Osteoblast (primary cell): ENCODE results near the gene ARHGAP30. TPM values are rescaled to one million over a fixed set of nuclear protein-coding genes. Genes with fewer than 3 reads are reported as not detected.

Experiments used
- DNase-seq: peaks from one replicate; pipeline ENCODE4 v3.0.0; 2011; ENCODE audit warnings: low spot score, mixed read lengths; ENCODE audit not compliant: insufficient read length; ENCODE audit errors: missing footprints
- H2AFZ ChIP-seq: 2 replicates; pipeline ENCODE4 v1.6.0; 2011; ENCODE audit warnings: mild to moderate bottlenecking, low read length
- H3K27ac ChIP-seq: 2 replicates; pipeline ENCODE4 v1.5.1; 2011; ENCODE audit warnings: mild to moderate bottlenecking, low read depth, low read length, moderate library complexity
- H3K27me3 ChIP-seq: 2 replicates; pipeline ENCODE4 v1.6.0; 2012; ENCODE audit warnings: mild to moderate bottlenecking, control low read depth, inconsistent platforms, low read length, moderate library complexity; ENCODE audit not compliant: insufficient read depth
- H3K36me3 ChIP-seq: 2 replicates; pipeline ENCODE4 v1.5.1; 2011; ENCODE audit warnings: mild to moderate bottlenecking, low read length, control low read depth, moderate library complexity; ENCODE audit not compliant: insufficient read depth
- H3K4me1 ChIP-seq: 2 replicates; pipeline ENCODE4 v1.5.1; 2011; ENCODE audit warnings: mild to moderate bottlenecking, low read length, control low read depth, moderate library complexity; ENCODE audit not compliant: insufficient read depth
- H3K4me2 ChIP-seq: 2 replicates; pipeline ENCODE4 v1.6.0; 2011; ENCODE audit warnings: mild to moderate bottlenecking, low read length; ENCODE audit not compliant: insufficient read depth
- H3K4me3 ChIP-seq: fragments of 200-600 bp; sonication (generic); 3 replicates; pipeline ENCODE4 v1.5.1; 2012; ENCODE audit warnings: mild to moderate bottlenecking, low read length, inconsistent platforms; ENCODE audit not compliant: insufficient read depth
- H3K79me2 ChIP-seq: 2 replicates; pipeline ENCODE4 v1.6.0; 2012; ENCODE audit warnings: mild to moderate bottlenecking, low read length, control low read depth, inconsistent platforms; ENCODE audit not compliant: insufficient read depth
- H3K9me3 ChIP-seq: 2 replicates; pipeline ENCODE4 v1.5.1; 2011; ENCODE audit warnings: low read depth, low read length, control low read depth
- H4K20me1 ChIP-seq: 2 replicates; pipeline ENCODE4 v1.6.0; 2012; ENCODE audit warnings: mild to moderate bottlenecking, low read length, control low read depth; ENCODE audit not compliant: insufficient read depth
- total RNA-seq: library from RNA; depleted of rRNA; stranded (reverse); fragments of >200 nt; gene quantifications from 2 replicates; pipeline ENCODE4 v1.2.3, GENCODE V29; 2012
- TF ChIP-seq, protein P1 (sequence below): IDR thresholded peaks from 2 replicates; pipeline ENCODE4 v1.5.1; 2011; ENCODE audit warnings: mild to moderate bottlenecking, low read depth, low read length, moderate library complexity; ENCODE audit errors: extremely low read depth

ARHGAP30 gene
- total RNA-seq, 1 donor = under 0.01 TPM

GRCh38 chr1:161044535-161044907 lies 25.2 kb downstream of the ARHGAP30 start:
- Histone ChIP-seq H3K9me3 (peaks cover 5% of the 10 kb centered on the region), H2AFZ (peak overlapping the region; percentile 99), H3K79me2 (peaks cover 28% of the 10 kb centered on the region), H3K4me1 (peaks cover 12% of the 10 kb centered on the region), H3K27ac (peak overlapping the region; percentile 98), H3K27me3 (no peaks in the 10 kb centered on the region), H3K4me3 (peak overlapping the region; percentile 90), H4K20me1 (peaks cover 8% of the 10 kb centered on the region), H3K4me2 (peak overlapping the region; percentile 100), H3K36me3 (peaks cover 37% of the 10 kb centered on the region)
- peak; percentile 80 for DNase-seq
- TF ChIP-seq, protein P1, sequence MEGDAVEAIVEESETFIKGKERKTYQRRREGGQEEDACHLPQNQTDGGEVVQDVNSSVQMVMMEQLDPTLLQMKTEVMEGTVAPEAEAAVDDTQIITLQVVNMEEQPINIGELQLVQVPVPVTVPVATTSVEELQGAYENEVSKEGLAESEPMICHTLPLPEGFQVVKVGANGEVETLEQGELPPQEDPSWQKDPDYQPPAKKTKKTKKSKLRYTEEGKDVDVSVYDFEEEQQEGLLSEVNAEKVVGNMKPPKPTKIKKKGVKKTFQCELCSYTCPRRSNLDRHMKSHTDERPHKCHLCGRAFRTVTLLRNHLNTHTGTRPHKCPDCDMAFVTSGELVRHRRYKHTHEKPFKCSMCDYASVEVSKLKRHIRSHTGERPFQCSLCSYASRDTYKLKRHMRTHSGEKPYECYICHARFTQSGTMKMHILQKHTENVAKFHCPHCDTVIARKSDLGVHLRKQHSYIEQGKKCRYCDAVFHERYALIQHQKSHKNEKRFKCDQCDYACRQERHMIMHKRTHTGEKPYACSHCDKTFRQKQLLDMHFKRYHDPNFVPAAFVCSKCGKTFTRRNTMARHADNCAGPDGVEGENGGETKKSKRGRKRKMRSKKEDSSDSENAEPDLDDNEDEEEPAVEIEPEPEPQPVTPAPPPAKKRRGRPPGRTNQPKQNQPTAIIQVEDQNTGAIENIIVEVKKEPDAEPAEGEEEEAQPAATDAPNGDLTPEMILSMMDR = no peak

DNA sequence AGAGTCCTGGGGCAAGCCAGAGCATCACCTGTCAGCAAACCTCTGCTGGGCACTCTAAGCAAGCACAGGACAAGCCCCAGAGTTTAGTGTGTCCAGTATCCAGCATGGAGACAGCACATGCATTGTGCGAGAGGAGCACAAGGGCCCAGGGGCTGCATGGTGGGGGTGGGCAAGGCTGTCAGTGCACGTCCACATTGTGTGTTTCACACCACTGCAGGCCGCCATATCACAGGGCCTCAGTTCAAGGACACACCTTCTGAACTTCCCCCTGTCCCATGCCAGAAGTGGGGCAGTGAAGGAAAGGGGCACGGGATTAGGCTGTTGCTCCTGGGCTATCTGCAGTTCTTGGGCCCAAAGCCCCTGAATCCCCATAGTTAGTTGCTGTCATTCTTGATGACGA lies 30.1 kb downstream of the ARHGAP30 start:
- peaks cover 45% of the 10 kb centered on the region for H3K36me3 ChIP-seq
- no peak overlapping the region for H2AFZ ChIP-seq
- no peak overlapping the region for H3K4me3 ChIP-seq
- H3K4me2 ChIP-seq = no peak overlapping the region
- H4K20me1 ChIP-seq = peaks cover 2% of the 10 kb centered on the region
- no peak overlapping the region for H3K27ac ChIP-seq
- TF ChIP-seq, protein P1 = no peak
- H3K4me1 ChIP-seq = peaks cover 5% of the 10 kb centered on the region
- DNase-seq = peak; percentile 58
- no peaks in the 10 kb centered on the region for H3K27me3 ChIP-seq
- peaks cover 20% of the 10 kb centered on the region for H3K79me2 ChIP-seq
- no peaks in the 10 kb centered on the region for H3K9me3 ChIP-seq

DNA sequence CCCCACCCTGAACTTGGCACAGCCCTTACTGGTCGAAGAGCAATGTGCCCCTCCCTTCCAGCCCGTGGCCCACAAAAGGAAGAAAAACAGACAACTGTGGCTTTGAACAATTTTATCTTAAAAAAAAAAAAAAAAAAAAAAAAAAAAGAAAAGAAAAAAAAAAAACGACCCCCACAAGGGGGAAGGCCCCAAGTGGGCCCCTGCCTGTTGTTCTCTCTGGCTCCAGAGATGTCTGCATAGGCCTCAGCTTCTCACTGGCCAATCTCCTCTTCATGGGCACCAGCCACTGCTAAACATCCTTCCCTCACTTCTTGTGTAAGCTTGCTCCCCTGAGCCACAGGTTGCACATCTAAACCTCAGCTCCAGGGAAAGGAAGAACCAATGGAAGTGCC lies 30.5 kb downstream of the ARHGAP30 start:
- Histone ChIP-seq H3K4me3 (no peak overlapping the region), H3K79me2 (peaks cover 16% of the 10 kb centered on the region), H4K20me1 (peaks cover 2% of the 10 kb centered on the region), H3K4me2 (no peak overlapping the region), H2AFZ (no peak overlapping the region), H3K9me3 (no peaks in the 10 kb centered on the region), H3K27ac (no peak overlapping the region), H3K4me1 (peaks cover 1% of the 10 kb centered on the region), H3K36me3 (peaks cover 45% of the 10 kb centered on the region), H3K27me3 (no peaks in the 10 kb centered on the region)
- peak; percentile 51 for DNase-seq
- TF ChIP-seq, protein P1 = no peak

GRCh38 chr1:161038523-161039153 lies 31.1 kb downstream of the ARHGAP30 start, which contains the start of gene TSTD1:
Gene TSTD1, minus strand, starts transcription at chr1:161038964. Its CDS starts 75 bp downstream, at chr1:161038889.
- Histone ChIP-seq H3K36me3 (peaks cover 45% of the 10 kb centered on the region), H3K9me3 (no peaks in the 10 kb centered on the region), H3K4me2 (no peak within 1 kb of the TSS), H3K79me2 (peaks cover 12% of the 10 kb centered on the region), H2AFZ (no peak within 1 kb of the TSS), H3K27me3 (no peaks in the 10 kb centered on the region), H3K27ac (no peak within 1 kb of the TSS), H3K4me1 (no peaks in the 10 kb centered on the region), H4K20me1 (peaks cover 2% of the 10 kb centered on the region), H3K4me3 (peak within 1 kb of the TSS; percentile 46)
- TF ChIP-seq, protein P1 = no peak
- DNase-seq = peak; percentile 65
